Activated CD4-positive, alpha-beta T cell treated with anti-CD3 and anti-CD28 coated beads, Interleukin-2, Interleukin-6, amounts not matched to agents 100 ng/mL and 50 ng/mL, durations not matched to agents 16 hours and 8 hours (primary cell): ENCODE measurements around the gene SKIL.

ENCODE experiments used
- DNase-seq: peaks from one replicate; pipeline ENCODE4 v3.0.0-alpha.2; 2020

The SKIL gene

GRCh38 chr3:170352936-170353335 is 4.6 kb upstream of the SKIL start:
- DNase-seq = no peak

- DNase-seq = no peak
Observed at GRCh38 chr3:170353485-170353884, 4.0 kb upstream of the SKIL start.

GRCh38 chr3:170354760-170355159 is 2.8 kb upstream of the SKIL start:
- no peak for DNase-seq

GRCh38 chr3:170355738-170356595 is 1.5 kb upstream of the SKIL start:
- DNase-seq = peak; percentile 38

- DNase-seq = peak; percentile 56
Observed at GRCh38 chr3:170356596-170357175, 829 bp upstream of the SKIL start.

- peak; percentile 77 for DNase-seq
Observed at GRCh38 chr3:170358042-170359010, 811 bp downstream of the SKIL start.

- DNase-seq = no peak
Observed at GRCh38 chr3:170359178-170359704, 1.7 kb downstream of the SKIL start.

GRCh38 chr3:170360466-170360865 is 3.0 kb downstream of the SKIL start:
- no peak for DNase-seq

GRCh38 chr3:170360916-170361315 is 3.4 kb downstream of the SKIL start:
- no peak for DNase-seq

GRCh38 chr3:170361711-170362110 is 4.2 kb downstream of the SKIL start:
- DNase-seq = no peak

GRCh38 chr3:170363471-170363994 is 6.0 kb downstream of the SKIL start:
- no peak for DNase-seq

GRCh38 chr3:170364965-170365364 is 7.5 kb downstream of the SKIL start:
- DNase-seq = no peak

- DNase-seq = no peak
Observed at GRCh38 chr3:170367797-170368196, 10.3 kb downstream of the SKIL start.

GRCh38 chr3:170368921-170369320 is 11.4 kb downstream of the SKIL start:
- no peak for DNase-seq

GRCh38 chr3:170372190-170372879 is 14.8 kb downstream of the SKIL start:
- no peak for DNase-seq

- no peak for DNase-seq
Observed at GRCh38 chr3:170383567-170383966, 26.1 kb downstream of the SKIL start.

- DNase-seq = no peak
Observed at GRCh38 chr3:170386468-170386867, 29.0 kb downstream of the SKIL start.

GRCh38 chr3:170387950-170388349 is 30.4 kb downstream of the SKIL start:
- no peak for DNase-seq

GRCh38 chr3:170391108-170391507 is 33.6 kb downstream of the SKIL start:
- no peak for DNase-seq

- no peak for DNase-seq
Observed at GRCh38 chr3:170397685-170398084, 40.2 kb downstream of the SKIL start.

GRCh38 chr3:170405101-170405500 is 47.6 kb downstream of the SKIL start:
- no peak for DNase-seq

- no peak for DNase-seq
Observed at GRCh38 chr3:170410428-170411029, 53.0 kb downstream of the SKIL start.
